ENCODE measurements around the gene DPP6.

DNA sequence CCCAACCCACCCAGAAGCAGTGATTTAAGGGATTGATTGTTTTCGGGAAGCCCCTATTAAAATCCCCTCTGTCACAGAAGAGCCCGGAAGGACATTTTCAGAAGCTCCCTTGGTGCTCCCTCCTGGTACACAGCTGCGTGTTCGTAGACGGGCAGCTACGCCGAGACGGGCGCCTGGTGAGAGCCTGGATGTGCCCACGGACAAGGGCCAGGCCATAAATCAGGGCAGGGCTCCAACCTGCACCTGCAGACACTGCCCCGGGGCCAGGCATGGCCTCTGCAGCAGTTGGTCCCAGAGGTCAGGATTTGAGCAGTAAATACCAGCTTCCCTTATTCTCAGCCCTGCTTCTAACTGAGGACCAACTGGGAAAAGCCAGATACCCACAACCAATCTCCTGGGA is 843.9 kb downstream of the DPP6 start:
- TF ChIP-seq, protein P1, sequence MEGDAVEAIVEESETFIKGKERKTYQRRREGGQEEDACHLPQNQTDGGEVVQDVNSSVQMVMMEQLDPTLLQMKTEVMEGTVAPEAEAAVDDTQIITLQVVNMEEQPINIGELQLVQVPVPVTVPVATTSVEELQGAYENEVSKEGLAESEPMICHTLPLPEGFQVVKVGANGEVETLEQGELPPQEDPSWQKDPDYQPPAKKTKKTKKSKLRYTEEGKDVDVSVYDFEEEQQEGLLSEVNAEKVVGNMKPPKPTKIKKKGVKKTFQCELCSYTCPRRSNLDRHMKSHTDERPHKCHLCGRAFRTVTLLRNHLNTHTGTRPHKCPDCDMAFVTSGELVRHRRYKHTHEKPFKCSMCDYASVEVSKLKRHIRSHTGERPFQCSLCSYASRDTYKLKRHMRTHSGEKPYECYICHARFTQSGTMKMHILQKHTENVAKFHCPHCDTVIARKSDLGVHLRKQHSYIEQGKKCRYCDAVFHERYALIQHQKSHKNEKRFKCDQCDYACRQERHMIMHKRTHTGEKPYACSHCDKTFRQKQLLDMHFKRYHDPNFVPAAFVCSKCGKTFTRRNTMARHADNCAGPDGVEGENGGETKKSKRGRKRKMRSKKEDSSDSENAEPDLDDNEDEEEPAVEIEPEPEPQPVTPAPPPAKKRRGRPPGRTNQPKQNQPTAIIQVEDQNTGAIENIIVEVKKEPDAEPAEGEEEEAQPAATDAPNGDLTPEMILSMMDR (IDR thresholded peaks at IDR 0.05) = no peak
- no peak for TF ChIP-seq ZFP36 (IDR thresholded peaks at IDR 0.05; ENCODE audit: borderline replicate concordance, partially characterized antibody)
- TF ChIP-seq, protein P2, sequence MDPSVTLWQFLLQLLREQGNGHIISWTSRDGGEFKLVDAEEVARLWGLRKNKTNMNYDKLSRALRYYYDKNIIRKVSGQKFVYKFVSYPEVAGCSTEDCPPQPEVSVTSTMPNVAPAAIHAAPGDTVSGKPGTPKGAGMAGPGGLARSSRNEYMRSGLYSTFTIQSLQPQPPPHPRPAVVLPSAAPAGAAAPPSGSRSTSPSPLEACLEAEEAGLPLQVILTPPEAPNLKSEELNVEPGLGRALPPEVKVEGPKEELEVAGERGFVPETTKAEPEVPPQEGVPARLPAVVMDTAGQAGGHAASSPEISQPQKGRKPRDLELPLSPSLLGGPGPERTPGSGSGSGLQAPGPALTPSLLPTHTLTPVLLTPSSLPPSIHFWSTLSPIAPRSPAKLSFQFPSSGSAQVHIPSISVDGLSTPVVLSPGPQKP (IDR thresholded peaks at IDR 0.05; ENCODE audit: low read depth, low read length) = no peak
- TF ChIP-seq PHF8 (IDR thresholded peaks at IDR 0.05; ENCODE audit: borderline replicate concordance, low read depth) = no peak
- TF ChIP-seq, protein P3, sequence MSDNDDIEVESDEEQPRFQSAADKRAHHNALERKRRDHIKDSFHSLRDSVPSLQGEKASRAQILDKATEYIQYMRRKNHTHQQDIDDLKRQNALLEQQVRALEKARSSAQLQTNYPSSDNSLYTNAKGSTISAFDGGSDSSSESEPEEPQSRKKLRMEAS (IDR thresholded peaks at IDR 0.05) = no peak
- TF ChIP-seq POLR2AphosphoS2 (conservative IDR thresholded peaks at IDR 0.05; ENCODE audit: low read length) = no peak
- TF ChIP-seq POLR2A (IDR thresholded peaks at IDR 0.05; ENCODE audit: low read length) = no peak
- TF ChIP-seq, protein P4, sequence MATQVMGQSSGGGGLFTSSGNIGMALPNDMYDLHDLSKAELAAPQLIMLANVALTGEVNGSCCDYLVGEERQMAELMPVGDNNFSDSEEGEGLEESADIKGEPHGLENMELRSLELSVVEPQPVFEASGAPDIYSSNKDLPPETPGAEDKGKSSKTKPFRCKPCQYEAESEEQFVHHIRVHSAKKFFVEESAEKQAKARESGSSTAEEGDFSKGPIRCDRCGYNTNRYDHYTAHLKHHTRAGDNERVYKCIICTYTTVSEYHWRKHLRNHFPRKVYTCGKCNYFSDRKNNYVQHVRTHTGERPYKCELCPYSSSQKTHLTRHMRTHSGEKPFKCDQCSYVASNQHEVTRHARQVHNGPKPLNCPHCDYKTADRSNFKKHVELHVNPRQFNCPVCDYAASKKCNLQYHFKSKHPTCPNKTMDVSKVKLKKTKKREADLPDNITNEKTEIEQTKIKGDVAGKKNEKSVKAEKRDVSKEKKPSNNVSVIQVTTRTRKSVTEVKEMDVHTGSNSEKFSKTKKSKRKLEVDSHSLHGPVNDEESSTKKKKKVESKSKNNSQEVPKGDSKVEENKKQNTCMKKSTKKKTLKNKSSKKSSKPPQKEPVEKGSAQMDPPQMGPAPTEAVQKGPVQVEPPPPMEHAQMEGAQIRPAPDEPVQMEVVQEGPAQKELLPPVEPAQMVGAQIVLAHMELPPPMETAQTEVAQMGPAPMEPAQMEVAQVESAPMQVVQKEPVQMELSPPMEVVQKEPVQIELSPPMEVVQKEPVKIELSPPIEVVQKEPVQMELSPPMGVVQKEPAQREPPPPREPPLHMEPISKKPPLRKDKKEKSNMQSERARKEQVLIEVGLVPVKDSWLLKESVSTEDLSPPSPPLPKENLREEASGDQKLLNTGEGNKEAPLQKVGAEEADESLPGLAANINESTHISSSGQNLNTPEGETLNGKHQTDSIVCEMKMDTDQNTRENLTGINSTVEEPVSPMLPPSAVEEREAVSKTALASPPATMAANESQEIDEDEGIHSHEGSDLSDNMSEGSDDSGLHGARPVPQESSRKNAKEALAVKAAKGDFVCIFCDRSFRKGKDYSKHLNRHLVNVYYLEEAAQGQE (IDR thresholded peaks at IDR 0.05) = no peak
- TF ChIP-seq KDM5A (IDR thresholded peaks at IDR 0.05) = no peak
- TF ChIP-seq BHLHE40 (IDR thresholded peaks at IDR 0.05; ENCODE audit: low read depth, low read length) = no peak
- no peak for TF ChIP-seq RNF2 (IDR thresholded peaks at IDR 0.05; ENCODE audit: borderline replicate concordance, low read depth)
- TF ChIP-seq TFCP2L1 (CRISPR knock-in tag; IDR thresholded peaks at IDR 0.05) = no peak
- TF ChIP-seq RAD21 (conservative IDR thresholded peaks at IDR 0.05 in 1 of 2, IDR thresholded peaks at IDR 0.05 in 1 of 2) = no peak
